SJSA1 (cell line): ENCODE measurements around the gene TMEM256. TPM values are rescaled to one million over a fixed set of nuclear protein-coding genes. Genes with fewer than 3 reads are reported as not detected.
"Not testable (repeated sequence)": the region's sequence is repeated elsewhere in the genome, so short reads cannot be mapped to it uniquely, and the experiment has no call there.

ENCODE experiments used
- DNase-seq, 2 experiments: peaks; one replicate each; pipeline ENCODE4 v3.0.0-alpha.2; 2015 to 2020; ENCODE audit warnings: low spot score in 2 of 2, low read depth in 1 of 2
- H3K27ac ChIP-seq: fragments of 250-450 bp; sonication (Bioruptor Pico); 2 replicates; pipeline ENCODE4 v1.5.1; 2020; ENCODE audit warnings: mild to moderate bottlenecking, moderate library complexity
- H3K27me3 ChIP-seq: fragments of 250-450 bp; sonication (Bioruptor Pico); replicated peaks from 2 replicates; pipeline ENCODE4 v1.5.1; 2020; ENCODE audit warnings: mild to moderate bottlenecking, moderate library complexity
- H3K36me3 ChIP-seq: fragments of 250-450 bp; sonication (Bioruptor Pico); 2 replicates; pipeline ENCODE4 v1.5.1; 2020; ENCODE audit warnings: mild to moderate bottlenecking
- H3K4me1 ChIP-seq: fragments of 250-450 bp; sonication (Bioruptor Pico); replicated peaks from 2 replicates; pipeline ENCODE4 v1.6.1; 2021; ENCODE audit warnings: mild to moderate bottlenecking
- H3K4me3 ChIP-seq: fragments of 250-450 bp; sonication (Bioruptor Pico); 2 replicates; pipeline ENCODE4 v1.5.1; 2020; ENCODE audit warnings: mild to moderate bottlenecking
- H3K9me3 ChIP-seq: fragments of 250-450 bp; sonication (Bioruptor Pico); replicated peaks from 2 replicates; pipeline ENCODE4 v1.5.1; 2020; ENCODE audit warnings: mild to moderate bottlenecking
- total RNA-seq: library from RNA; depleted of rRNA; stranded (reverse); fragments of >200 nt; shearing (Covaris generic); gene quantifications from 2 replicates; pipeline ENCODE4 v1.2.3, GENCODE V29; 2014

TMEM256 gene
- total RNA-seq, 1 experiment from 2014 or later: 28.8 TPM

DNA sequence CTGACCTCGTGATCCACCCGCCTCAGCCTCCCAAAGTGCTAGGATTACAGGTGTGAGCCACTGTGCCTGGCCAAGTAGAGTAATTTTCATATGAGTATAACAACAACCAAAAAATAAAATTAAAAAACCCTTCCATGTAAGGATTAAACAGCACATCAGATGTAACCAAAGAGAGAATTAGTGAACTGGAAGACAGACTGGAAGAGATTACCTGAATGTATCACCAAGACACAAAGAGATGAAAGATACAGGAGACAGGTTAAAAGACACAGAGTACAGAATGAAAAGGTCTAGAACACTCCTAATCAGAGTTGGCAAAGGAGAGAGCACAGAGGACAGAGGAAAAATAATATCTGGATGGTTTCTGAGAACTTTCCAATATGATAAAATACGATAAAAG lies 24.8 kb downstream of the TMEM256 start:
- DNase-seq: no peak
- Histone ChIP-seq H3K4me1 (peaks cover 6% of the 10 kb centered on the region), H3K27ac (no peak overlapping the region), H3K9me3 (peaks cover 5% of the 10 kb centered on the region), H3K27me3 (peaks cover 47% of the 10 kb centered on the region), H3K36me3 (no peaks in the 10 kb centered on the region), H3K4me3 (no peak overlapping the region)

DNA sequence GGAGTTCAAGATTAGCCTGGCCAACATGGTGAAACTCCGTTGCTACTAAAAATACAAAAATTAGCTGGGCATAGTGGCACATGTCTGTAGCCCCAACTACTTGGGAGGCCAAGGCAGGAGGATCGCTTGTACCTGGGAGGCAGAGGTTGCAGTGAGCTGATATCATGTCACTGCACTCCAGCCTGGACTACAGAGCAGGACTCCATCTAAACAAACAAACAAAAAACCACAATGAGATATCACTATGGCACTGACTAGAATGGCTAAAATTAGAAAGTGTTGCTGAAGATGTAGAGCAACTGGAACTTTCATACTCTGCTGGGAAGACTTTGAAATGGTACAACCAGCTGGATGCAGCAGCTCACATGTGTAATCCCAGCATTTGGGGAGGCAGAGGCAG lies 29.5 kb downstream of the TMEM256 start:
- peaks cover 2% of the 10 kb centered on the region for H3K27me3 ChIP-seq
- no peak overlapping the region for H3K27ac ChIP-seq
- no peak for DNase-seq
- H3K4me1 ChIP-seq: no peaks in the 10 kb centered on the region
- H3K9me3 ChIP-seq: peaks cover 5% of the 10 kb centered on the region
- no peak overlapping the region for H3K4me3 ChIP-seq
- H3K36me3 ChIP-seq: no peaks in the 10 kb centered on the region

- Histone ChIP-seq H3K4me1 (no peaks in the 10 kb centered on the region), H3K4me3 (no peak overlapping the region), H3K36me3 (no peaks in the 10 kb centered on the region), H3K27me3 (no peaks in the 10 kb centered on the region; the same call in 1 of the 2 replicates), H3K9me3 (no peaks in the 10 kb centered on the region), H3K27ac (no peak overlapping the region)
- no peak for DNase-seq
These were observed 33.0 kb downstream of the TMEM256 start for GRCh38 chr17:7370853-7371252.

DNA sequence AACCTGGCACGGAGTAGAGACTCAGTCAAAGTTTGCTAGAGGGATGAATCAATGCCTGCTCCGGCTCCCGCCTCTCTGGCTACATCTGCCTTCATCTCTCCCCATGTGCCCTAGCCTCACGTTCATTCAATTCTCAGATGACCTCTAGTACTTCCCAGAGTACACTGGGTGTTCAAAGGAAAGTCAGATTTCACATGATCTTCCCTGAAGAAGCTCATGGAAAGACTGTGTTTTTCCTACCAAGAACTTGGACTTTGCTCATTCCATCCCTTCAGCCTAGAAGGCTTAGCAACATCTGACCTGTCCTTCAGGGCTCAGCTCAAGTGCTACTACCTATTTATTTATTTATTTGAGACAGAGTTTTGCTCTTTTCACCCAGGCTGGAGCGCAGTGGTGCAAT lies 34.1 kb downstream of the TMEM256 start:
- Histone ChIP-seq H3K27me3 (no peaks in the 10 kb centered on the region; the same call in 1 of the 2 replicates), H3K9me3 (no peaks in the 10 kb centered on the region), H3K36me3 (no peaks in the 10 kb centered on the region), H3K4me1 (no peaks in the 10 kb centered on the region), H3K27ac (no peak overlapping the region), H3K4me3 (no peak overlapping the region)
- DNase-seq: no peak

GRCh38 chr17:7368599-7368994 lies 35.3 kb downstream of the TMEM256 start:
- H3K4me3 ChIP-seq, DNase-seq, H3K27ac ChIP-seq, H3K9me3 ChIP-seq, H3K36me3 ChIP-seq, H3K4me1 ChIP-seq, H3K27me3 ChIP-seq: not testable (repeated sequence)

- DNase-seq: no peak
- H3K9me3 ChIP-seq: no peaks in the 10 kb centered on the region
These were observed 35.8 kb downstream of the TMEM256 start for GRCh38 chr17:7367918-7368598.

GRCh38 chr17:7367083-7367482 lies 36.8 kb downstream of the TMEM256 start:
- no peak overlapping the region for H3K4me3 ChIP-seq
- no peak overlapping the region for H3K27ac ChIP-seq
- no peaks in the 10 kb centered on the region for H3K4me1 ChIP-seq
- H3K36me3 ChIP-seq: no peaks in the 10 kb centered on the region
- no peaks in the 10 kb centered on the region; the same call in 1 of the 2 replicates for H3K27me3 ChIP-seq
- DNase-seq: no peak
- H3K9me3 ChIP-seq: no peaks in the 10 kb centered on the region

More at GRCh38 chr17:7367918-7368598, 35.8 kb downstream of the TMEM256 start:
- H3K4me1 ChIP-seq: no peaks in the 10 kb centered on the region
- no peak overlapping the region for H3K27ac ChIP-seq
- no peak overlapping the region for H3K4me3 ChIP-seq
- H3K36me3 ChIP-seq: no peaks in the 10 kb centered on the region
- H3K27me3 ChIP-seq: no peaks in the 10 kb centered on the region; the same call in 1 of the 2 replicates

GRCh38 chr17:7365963-7366362 lies 37.9 kb downstream of the TMEM256 start:
- H3K27ac ChIP-seq, H3K9me3 ChIP-seq, H3K27me3 ChIP-seq, H3K4me3 ChIP-seq, H3K36me3 ChIP-seq, DNase-seq, H3K4me1 ChIP-seq: not testable (repeated sequence)

DNA sequence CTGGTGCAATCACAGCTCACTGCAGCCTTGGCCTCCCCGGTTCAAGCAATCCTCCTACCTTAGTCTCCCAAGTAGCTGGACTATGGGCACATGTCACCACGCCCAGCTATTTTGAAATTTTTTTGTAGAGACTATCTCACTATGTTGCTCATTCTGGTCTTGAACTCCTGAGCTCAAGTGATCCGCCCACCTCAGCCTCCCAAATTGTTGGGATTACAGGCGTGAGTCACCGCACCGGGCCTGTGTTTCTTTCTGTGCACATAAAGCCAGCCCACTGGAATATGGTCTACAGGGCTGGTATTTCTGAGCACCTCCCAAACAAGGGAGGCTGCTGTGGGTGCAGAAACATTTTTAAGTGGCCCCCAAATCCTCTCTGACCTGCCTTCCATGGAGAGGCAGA lies 40.6 kb downstream of the TMEM256 start:
- Histone ChIP-seq H3K27me3 (no peaks in the 10 kb centered on the region), H3K9me3 (no peaks in the 10 kb centered on the region), H3K27ac (no peak overlapping the region), H3K4me1 (no peaks in the 10 kb centered on the region), H3K4me3 (no peak overlapping the region), H3K36me3 (no peaks in the 10 kb centered on the region)
- DNase-seq: no peak

DNA sequence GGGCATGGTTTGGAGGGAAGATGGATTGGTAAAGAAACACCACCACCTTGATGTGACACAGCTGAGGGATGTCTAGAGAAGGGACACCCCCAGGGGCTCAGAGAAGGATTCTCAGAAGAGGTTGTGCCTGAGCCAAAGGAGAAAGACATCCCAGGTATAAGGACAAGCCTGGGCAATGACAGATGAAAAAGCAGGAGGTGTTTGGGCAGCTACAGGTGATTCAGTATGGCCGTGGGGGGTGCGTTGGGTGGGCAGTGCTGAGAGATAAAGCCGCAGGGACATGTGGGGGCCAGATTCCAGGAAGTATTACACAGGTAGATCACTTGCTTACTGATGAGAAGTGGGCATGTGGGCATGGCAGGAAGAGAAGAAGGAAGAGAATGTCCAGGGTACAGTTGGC lies 42.0 kb downstream of the TMEM256 start:
- DNase-seq: no peak
- H3K27ac ChIP-seq: no peak overlapping the region
- no peaks in the 10 kb centered on the region for H3K9me3 ChIP-seq
- H3K4me1 ChIP-seq: no peaks in the 10 kb centered on the region
- no peaks in the 10 kb centered on the region for H3K36me3 ChIP-seq
- H3K4me3 ChIP-seq: no peak overlapping the region
- no peaks in the 10 kb centered on the region for H3K27me3 ChIP-seq

DNA sequence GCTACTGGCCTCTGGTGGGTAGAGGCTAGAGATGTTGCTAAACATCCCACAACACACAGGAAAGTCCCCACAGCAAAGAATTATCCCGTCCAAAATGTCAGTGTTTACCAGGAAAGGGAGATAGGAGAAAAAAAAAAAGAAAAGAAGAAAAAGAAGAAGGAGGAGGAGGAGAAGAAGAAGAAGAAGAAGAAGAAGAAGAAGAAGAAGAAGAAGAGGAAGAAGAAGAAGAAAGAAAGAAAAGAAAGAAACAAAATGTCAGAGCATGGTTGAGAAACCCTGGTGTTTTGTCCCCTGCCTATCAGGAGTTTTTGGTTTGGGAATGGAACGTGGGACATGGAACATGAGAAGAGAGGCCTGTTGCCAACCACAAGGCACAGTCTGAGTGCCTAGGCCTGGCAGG lies 46.5 kb downstream of the TMEM256 start:
- Histone ChIP-seq H3K27ac (no peak overlapping the region), H3K36me3 (no peaks in the 10 kb centered on the region), H3K27me3 (no peaks in the 10 kb centered on the region), H3K4me3 (no peak overlapping the region), H3K4me1 (peaks cover 18% of the 10 kb centered on the region), H3K9me3 (no peaks in the 10 kb centered on the region)
- DNase-seq: no peak

GRCh38 chr17:7356756-7357155 lies 47.1 kb downstream of the TMEM256 start:
- DNase-seq: no peak
- Histone ChIP-seq H3K27ac (no peak overlapping the region), H3K4me1 (peaks cover 20% of the 10 kb centered on the region), H3K27me3 (no peaks in the 10 kb centered on the region), H3K36me3 (no peaks in the 10 kb centered on the region), H3K9me3 (no peaks in the 10 kb centered on the region), H3K4me3 (no peak overlapping the region)

DNA sequence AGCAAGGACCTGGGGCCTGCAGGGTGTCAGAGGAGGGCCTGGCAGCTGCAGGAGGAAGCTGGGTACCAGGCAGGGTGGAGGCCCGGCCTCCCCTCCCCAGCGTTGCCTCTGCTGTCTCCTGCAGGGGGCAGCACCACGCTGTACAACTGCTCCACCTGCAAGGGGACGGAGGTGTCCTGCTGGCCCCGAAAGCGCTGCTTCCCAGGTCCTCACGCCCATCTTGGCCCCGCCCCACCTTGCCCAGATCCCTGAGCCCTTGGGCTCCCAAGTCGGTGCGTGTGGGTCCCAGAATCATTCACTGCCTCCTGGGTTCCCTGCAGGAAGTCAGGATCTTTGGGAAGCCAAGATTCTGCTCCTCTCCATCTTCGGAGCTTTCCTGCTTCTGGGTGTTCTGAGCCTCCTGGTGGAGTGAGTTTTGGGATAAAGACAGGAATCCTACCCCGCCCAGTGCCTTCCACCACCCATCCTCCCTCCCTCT lies 47.8 kb downstream of the TMEM256 start:
- Histone ChIP-seq H3K36me3 (peaks cover 3% of the 10 kb centered on the region), H3K4me1 (peaks cover 23% of the 10 kb centered on the region), H3K4me3 (no peak overlapping the region), H3K27ac (no peak overlapping the region), H3K9me3 (no peaks in the 10 kb centered on the region), H3K27me3 (no peaks in the 10 kb centered on the region)
- peak; percentile 59 to 71 for DNase-seq

DNA sequence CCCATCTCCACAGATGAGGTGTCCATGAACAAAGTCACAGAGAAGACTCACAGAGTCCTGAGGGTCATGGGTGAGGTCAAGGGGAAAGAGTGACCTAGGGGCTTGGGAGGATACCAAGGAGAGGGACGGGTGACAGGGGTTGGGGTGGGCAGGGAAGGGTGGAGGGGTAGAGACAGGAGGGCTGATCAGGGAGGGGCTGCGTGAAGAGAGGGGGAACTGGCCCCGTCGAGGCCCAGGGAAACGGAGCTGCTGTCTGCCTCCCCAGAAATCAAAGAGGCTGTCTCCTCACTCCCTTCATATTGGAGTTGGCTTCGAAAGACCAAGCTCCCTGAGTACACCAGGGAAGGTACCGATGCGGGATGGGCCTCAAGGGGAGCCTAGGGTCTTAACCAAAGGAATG lies 48.3 kb downstream of the TMEM256 start:
- H3K27ac ChIP-seq: no peak overlapping the region
- peaks cover 4% of the 10 kb centered on the region for H3K36me3 ChIP-seq
- no peaks in the 10 kb centered on the region for H3K27me3 ChIP-seq
- DNase-seq: no peak
- no peaks in the 10 kb centered on the region for H3K9me3 ChIP-seq
- H3K4me3 ChIP-seq: no peak overlapping the region
- peaks cover 29% of the 10 kb centered on the region for H3K4me1 ChIP-seq

DNA sequence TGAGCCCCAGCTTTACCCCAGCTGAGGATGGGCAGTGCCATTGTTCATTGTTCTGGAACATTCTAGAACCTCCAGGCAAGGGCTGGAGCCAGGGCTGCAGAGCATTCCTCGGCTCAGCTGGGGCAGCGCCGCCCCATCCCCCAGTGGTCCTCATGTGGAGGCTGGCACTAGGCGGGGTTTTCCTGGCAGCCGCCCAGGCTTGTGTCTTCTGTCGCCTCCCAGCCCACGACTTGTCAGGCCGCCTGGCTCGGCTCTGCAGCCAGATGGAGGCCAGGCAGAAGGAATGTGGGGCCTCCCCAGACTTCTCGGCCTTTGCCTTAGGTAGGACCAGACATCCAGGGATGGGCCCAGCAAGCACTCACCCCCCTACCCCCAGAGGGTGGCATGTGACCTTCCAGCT lies 48.8 kb downstream of the TMEM256 start, which contains the start of gene TMEM95:
Gene TMEM95, plus strand, starts transcription at position 104 of the 400 bp plus-strand sequence. Its CDS starts 49 bp downstream, at position 153.
- Histone ChIP-seq H3K9me3 (no peaks in the 10 kb centered on the region), H3K27me3 (no peaks in the 10 kb centered on the region), H3K27ac (no peak within 1 kb of the TSS), H3K4me3 (no peak within 1 kb of the TSS), H3K4me1 (peaks cover 32% of the 10 kb centered on the region), H3K36me3 (peaks cover 4% of the 10 kb centered on the region)
- DNase-seq: no peak
